Stomach (tissue), 9 donors: ENCODE data around the gene PRKD1. TPM values are rescaled to one million over a fixed set of nuclear protein-coding genes. Genes with fewer than 3 reads are reported as not detected.

Experiments used
- DNase-seq, 2 donors: peaks; one replicate each; pipeline versions ENCODE4 v3.0.0 to v3.0.0-alpha.2; 2013 to 2019
- H3K27ac ChIP-seq, 5 donors: fragments of 200-600 bp in 4 of 5; sonication (generic) in 4 of 5; one replicate each; pipeline ENCODE4 v1.5.1; 2013 to 2019; ENCODE audit warnings: mild to moderate bottlenecking in 1 of 5, moderate library complexity in 1 of 5
- H3K27me3 ChIP-seq, 3 donors: fragments of 200-600 bp; sonication (generic); one replicate each; pipeline ENCODE4 v1.5.1; 2017 to 2019; ENCODE audit warnings: mixed run types in 1 of 3
- H3K36me3 ChIP-seq, 4 donors: fragments of 200-600 bp; sonication (generic); 1 replicate in 3 of 4; 2 replicates in 1 of 4; pipeline ENCODE4 v1.5.1; 2016 to 2019
- H3K4me1 ChIP-seq, 4 donors: fragments of 200-600 bp; sonication (generic); one replicate each; pipeline ENCODE4 v1.5.1; 2016 to 2019
- H3K4me3 ChIP-seq, 4 donors: fragments of 200-600 bp; sonication (generic) in 3 of 4; one replicate each; pipeline ENCODE4 v1.5.1; 2016 to 2019; ENCODE audit warnings: mild to moderate bottlenecking in 1 of 4
- H3K9me3 ChIP-seq, 4 donors: fragments of 200-600 bp; sonication (generic); one replicate each; pipeline ENCODE4 v1.5.1; 2016 to 2019
- EP300 ChIP-seq: sonication (generic); formaldehyde crosslinking; IDR thresholded peaks from one replicate; pipeline ENCODE4 v1.6.1; 2017; ENCODE audit warnings: antibody characterized with exemption
- POLR2A ChIP-seq, 4 donors: fragments of 450-650 bp; IDR thresholded peaks; one replicate each; pipeline ENCODE4 v1.6.1; 2016; ENCODE audit warnings: antibody characterized with exemption in 4 of 4, control low read depth in 2 of 4, mild to moderate bottlenecking in 1 of 4, moderate library complexity in 1 of 4
- POLR2AphosphoS5 ChIP-seq, 3 donors: sonication (generic); formaldehyde crosslinking; IDR thresholded peaks; one replicate each; pipeline ENCODE4 v1.6.1; 2016; ENCODE audit warnings: antibody characterized with exemption in 3 of 3
- WGBS, 5 donors: extraction: QIAGEN DNeasy Blood & Tissue Kit in 3 of 5; methylation state at CpG; one replicate each; pipeline versions ENCODE4 v1.1.5 to v1.1.7; 2013 to 2018; 5-methylcytosine and 5-hydroxymethylcytosine counted together
- intact Hi-C: fragments of 100-400 bp; cut with DNase I; formaldehyde crosslinking; loops from one replicate; pipeline ENCODE4 v1.15.1; 2023; ENCODE audit warnings: low total_unique reads
- polyA plus RNA-seq, 3 donors: library from polyadenylated mRNA; stranded (reverse); fragments of 200-250 nt; gene quantifications; one replicate each; pipeline ENCODE4 v1.2.3, GENCODE V29; 2013
- total RNA-seq, 5 donors: library from RNA; depleted of rRNA; stranded (reverse); fragments of >200 nt; gene quantifications; one replicate each; pipeline versions ENCODE4 v1.1.0 to v1.2.3, GENCODE V29; 2014 to 2016
- TF ChIP-seq, protein P1 (sequence below), 7 experiments: fragments of 450-650 bp in 4 of 7; fragments of 200-600 bp in 3 of 7; sonication (generic) in 3 of 7; IDR thresholded peaks; one replicate each; pipeline ENCODE4 v1.5.1; 2016 to 2019; ENCODE audit warnings: antibody characterized with exemption in 7 of 7, control low read depth in 2 of 7, mild to moderate bottlenecking in 1 of 7
- donor health status: healthy with polysubstance abuse.
- donor health status: Bipolar disorder and iron deficiency.
- donor health status: healthy.

The PRKD1 gene
- total and polyA plus RNA-seq, 8 donors, result 1.6 to 26.6 (median 4.9) TPM

DNA sequence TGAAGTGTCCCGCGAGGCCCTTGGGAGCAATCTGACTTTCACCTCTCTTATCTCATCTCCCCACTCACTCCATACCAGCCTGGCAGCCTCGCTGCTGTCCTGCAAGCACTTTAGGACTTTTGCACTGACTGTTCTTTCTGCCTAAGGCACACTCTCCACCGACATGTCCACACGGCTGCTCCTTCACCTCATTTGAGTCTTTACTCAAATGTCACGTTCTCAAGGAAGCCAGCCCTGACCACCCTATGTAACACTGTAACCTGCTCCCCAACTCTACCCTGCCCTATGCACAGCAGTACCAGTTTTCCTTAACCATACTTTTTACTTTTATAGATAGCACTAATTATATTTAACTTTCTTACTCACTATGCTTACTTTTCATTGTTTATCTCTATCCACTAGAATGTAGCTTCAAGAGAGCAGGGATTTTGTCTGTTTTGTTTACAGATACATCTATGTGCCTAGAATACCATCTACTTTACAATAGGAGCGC lies 32.0 kb downstream of the PRKD1 start:
- 22 to 49% (median 46%) methylated on average over 7 of the region's 7 CpGs for WGBS, 5 donors
- no peaks in the 10 kb centered on the region for H3K36me3 ChIP-seq
- no peaks in the 10 kb centered on the region for H3K27me3 ChIP-seq
- DNase-seq, result peak; percentile 37 to 59
- no peak overlapping the region for H3K4me3 ChIP-seq
- no peak overlapping the region for H3K27ac ChIP-seq
- TF ChIP-seq POLR2A (IDR thresholded peaks at IDR 0.05) (no peak), EP300 (no peak), POLR2AphosphoS5 (IDR thresholded peaks at IDR 0.05) (no peak)
- TF ChIP-seq, protein P1, sequence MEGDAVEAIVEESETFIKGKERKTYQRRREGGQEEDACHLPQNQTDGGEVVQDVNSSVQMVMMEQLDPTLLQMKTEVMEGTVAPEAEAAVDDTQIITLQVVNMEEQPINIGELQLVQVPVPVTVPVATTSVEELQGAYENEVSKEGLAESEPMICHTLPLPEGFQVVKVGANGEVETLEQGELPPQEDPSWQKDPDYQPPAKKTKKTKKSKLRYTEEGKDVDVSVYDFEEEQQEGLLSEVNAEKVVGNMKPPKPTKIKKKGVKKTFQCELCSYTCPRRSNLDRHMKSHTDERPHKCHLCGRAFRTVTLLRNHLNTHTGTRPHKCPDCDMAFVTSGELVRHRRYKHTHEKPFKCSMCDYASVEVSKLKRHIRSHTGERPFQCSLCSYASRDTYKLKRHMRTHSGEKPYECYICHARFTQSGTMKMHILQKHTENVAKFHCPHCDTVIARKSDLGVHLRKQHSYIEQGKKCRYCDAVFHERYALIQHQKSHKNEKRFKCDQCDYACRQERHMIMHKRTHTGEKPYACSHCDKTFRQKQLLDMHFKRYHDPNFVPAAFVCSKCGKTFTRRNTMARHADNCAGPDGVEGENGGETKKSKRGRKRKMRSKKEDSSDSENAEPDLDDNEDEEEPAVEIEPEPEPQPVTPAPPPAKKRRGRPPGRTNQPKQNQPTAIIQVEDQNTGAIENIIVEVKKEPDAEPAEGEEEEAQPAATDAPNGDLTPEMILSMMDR (IDR thresholded peaks at IDR 0.05), result no peak
- intact Hi-C loops, result no loop called here
- H3K9me3 ChIP-seq, result no peaks in the 10 kb centered on the region
- peaks cover 0 to 19% (median 10%) of the 10 kb centered on the region in 4 donors for H3K4me1 ChIP-seq

DNA sequence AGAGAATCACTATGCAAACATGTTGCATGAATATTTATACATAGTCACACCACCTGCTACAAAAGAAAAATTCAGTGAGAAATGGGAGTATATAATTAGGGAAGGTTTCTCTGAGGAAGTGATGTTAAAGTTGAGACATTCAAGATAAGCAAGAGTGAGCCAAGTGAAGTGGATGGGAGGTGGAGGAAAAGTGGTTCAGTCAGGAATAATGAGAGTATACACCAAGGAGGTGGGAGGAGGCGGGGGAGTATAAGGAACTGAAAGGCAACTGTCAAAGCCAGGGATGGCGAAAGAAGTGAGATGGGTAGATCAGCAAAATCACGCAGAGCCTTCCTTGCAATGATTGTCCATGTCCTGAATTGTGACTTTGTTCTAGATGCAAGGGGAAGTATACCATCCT lies 33.7 kb downstream of the PRKD1 start:
- intact Hi-C loops, result no loop called here
- Histone ChIP-seq H3K27ac (no peak overlapping the region), H3K9me3 (no peaks in the 10 kb centered on the region), H3K36me3 (no peaks in the 10 kb centered on the region), H3K27me3 (no peaks in the 10 kb centered on the region), H3K4me1 (peaks cover 0 to 19% (median 10%) of the 10 kb centered on the region in 4 donors), H3K4me3 (no peak overlapping the region)
- WGBS, 5 donors, result 91 to 100% (median 93%) methylated on average over 3 of the region's 3 CpGs
- DNase-seq, result no peak
- TF ChIP-seq POLR2AphosphoS5 (IDR thresholded peaks at IDR 0.05) (no peak), POLR2A (IDR thresholded peaks at IDR 0.05) (no peak), EP300 (no peak)
- TF ChIP-seq, protein P1 (IDR thresholded peaks at IDR 0.05), result no peak

DNA sequence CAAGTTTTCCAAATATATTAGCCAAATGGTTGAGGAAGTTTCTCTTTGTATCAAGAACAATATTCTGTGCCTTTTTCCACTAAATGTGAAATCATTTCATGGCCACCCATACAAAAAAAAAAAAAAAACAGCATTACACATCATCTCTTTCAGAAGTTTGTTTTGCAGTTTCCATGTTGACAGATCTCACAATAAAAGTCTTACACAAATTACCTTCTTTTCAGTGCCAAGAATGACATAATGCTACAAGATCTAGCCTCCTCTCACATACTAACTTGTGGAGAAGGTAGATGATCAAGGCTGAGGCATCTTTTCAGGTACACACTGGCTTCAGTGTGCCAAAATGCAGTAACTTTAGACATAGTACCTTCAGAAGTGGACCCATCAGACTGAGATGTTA lies 35.3 kb downstream of the PRKD1 start:
- H3K36me3 ChIP-seq, result no peaks in the 10 kb centered on the region
- DNase-seq, result no peak

DNA sequence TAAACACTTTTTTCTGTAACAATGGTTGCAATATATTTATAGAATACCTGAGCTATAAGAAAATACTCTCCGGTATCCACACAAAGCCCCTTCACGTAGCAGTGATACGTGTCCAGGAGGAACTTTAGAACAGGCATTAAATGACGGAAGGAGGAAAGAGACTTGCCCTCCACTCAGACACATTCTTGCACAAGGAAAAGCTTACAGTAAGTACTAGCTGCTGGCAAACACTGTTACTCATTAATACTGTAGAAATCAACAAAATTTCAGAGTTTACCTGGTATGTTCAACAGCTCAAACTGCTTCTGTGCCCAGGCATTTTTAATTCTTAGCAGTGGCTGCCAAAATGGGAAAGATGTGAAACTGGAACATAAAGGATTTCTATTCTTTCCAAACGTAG lies 41.7 kb downstream of the PRKD1 start:
- no peaks in the 10 kb centered on the region for H3K9me3 ChIP-seq
- H3K4me1 ChIP-seq, result no peaks in the 10 kb centered on the region
- H3K27me3 ChIP-seq, result no peaks in the 10 kb centered on the region
- intact Hi-C loops, result no loop called here
- H3K27ac ChIP-seq, result no peak overlapping the region
- no peak for DNase-seq
- WGBS, 5 donors, result 81 to 91% (median 86%) methylated on average over 5 of the region's 5 CpGs
- H3K36me3 ChIP-seq, result no peaks in the 10 kb centered on the region
- TF ChIP-seq POLR2A (IDR thresholded peaks at IDR 0.05), result no peak
- TF ChIP-seq, protein P1 (IDR thresholded peaks at IDR 0.05), result no peak
- TF ChIP-seq EP300, result no peak
- TF ChIP-seq POLR2AphosphoS5 (IDR thresholded peaks at IDR 0.05), result no peak
- H3K4me3 ChIP-seq, result no peak overlapping the region

More for the DNA sequence above, 35.3 kb downstream of the PRKD1 start:
- no peak for TF ChIP-seq POLR2AphosphoS5 (IDR thresholded peaks at IDR 0.05)
- TF ChIP-seq, protein P1 (IDR thresholded peaks at IDR 0.05), result no peak
- no peak for TF ChIP-seq EP300
- Histone ChIP-seq H3K9me3 (no peaks in the 10 kb centered on the region), H3K4me3 (no peak overlapping the region), H3K27me3 (no peaks in the 10 kb centered on the region), H3K27ac (no peak overlapping the region), H3K4me1 (peaks cover 0 to 19% (median 10%) of the 10 kb centered on the region in 4 donors)
- intact Hi-C loops, result no loop called here
